Panc1 (cell line): ENCODE measurements around the gene LRIT3. TPM values are rescaled to one million over a fixed set of nuclear protein-coding genes. Genes with fewer than 3 reads are reported as not detected.

ENCODE experiments used
- ATAC-seq: fragments of 200-7000 bp; cut with Tn5 transposase; 2 replicates; pipeline ENCODE4 v1.9.1; 2020; ENCODE audit warnings: mild to moderate bottlenecking, moderate library complexity
- BruUV-seq: library from RNA; stranded (reverse); fragments of 400-500 nt; replicated peaks from 2 replicates; lab custom pipeline; 2021; lab: Mats Ljungman, UMichigan
- CTCF ChIA-PET: fragments of 300-600 bp; sonication (Branson Sonifier 250); formaldehyde crosslinking; loops from one replicate; lab custom pipeline; 2022; ENCODE audit warnings: antibody characterized with exemption; lab: Charles Lee
- POLR2A ChIA-PET: fragments of 300-600 bp; sonication (Branson Sonifier 250); formaldehyde crosslinking; loops from one replicate; lab custom pipeline; 2022; ENCODE audit warnings: antibody characterized with exemption; lab: Charles Lee
- DNase-seq: peaks from one replicate; pipeline ENCODE4 v3.0.0-alpha.2; 2010; ENCODE audit warnings: low read depth, low spot score
- H3K27ac ChIP-seq: 2 replicates; pipeline ENCODE4 v1.5.1; 2011; ENCODE audit warnings: mild to moderate bottlenecking, low read length, inconsistent platforms
- H3K27me3 ChIP-seq: fragments of 200-500 bp; sonication (Bioruptor generic); 2 replicates; pipeline ENCODE4 v1.6.0; 2014; ENCODE audit warnings: low read length, inconsistent platforms; ENCODE audit not compliant: control insufficient read depth, insufficient read depth
- H3K36me3 ChIP-seq: fragments of 200-500 bp; sonication (Bioruptor generic); 2 replicates; pipeline ENCODE4 v1.5.1; 2014; ENCODE audit warnings: inconsistent platforms, mild to moderate bottlenecking, low read length, moderate library complexity; ENCODE audit not compliant: control insufficient read depth, insufficient read depth
- H3K4me1 ChIP-seq: 2 replicates; pipeline ENCODE4 v1.5.1; 2011; ENCODE audit warnings: inconsistent platforms, mild to moderate bottlenecking, low read length, moderate library complexity; ENCODE audit not compliant: control insufficient read depth, insufficient read depth
- H3K4me3 ChIP-seq, 2 experiments: 2 replicates each; pipeline ENCODE4 v1.5.1; 2011 to 2012; ENCODE audit warnings: low read depth in 2 of 2, low read length in 2 of 2, mild to moderate bottlenecking in 2 of 2, inconsistent platforms in 1 of 2, moderate library complexity in 1 of 2
- H3K9me3 ChIP-seq: fragments of 200-500 bp; sonication (Bioruptor generic); 2 replicates; pipeline ENCODE4 v1.5.1; 2014; ENCODE audit warnings: low read depth, mild to moderate bottlenecking, inconsistent platforms, low read length, moderate library complexity; ENCODE audit not compliant: control insufficient read depth, insufficient read depth
- POLR2AphosphoS5 ChIP-seq: IDR thresholded peaks from 2 replicates; pipeline ENCODE4 v1.6.1; 2012; ENCODE audit warnings: mild to moderate bottlenecking, low read depth, low read length, moderate library complexity
- SIN3A ChIP-seq: IDR thresholded peaks from 2 replicates; pipeline ENCODE4 v1.6.1; 2012; ENCODE audit warnings: low read depth, mild to moderate bottlenecking, low read length, moderate library complexity, borderline replicate concordance; ENCODE audit not compliant: insufficient read depth
- TCF7L2 ChIP-seq: IDR thresholded peaks from 2 replicates; pipeline ENCODE4 v1.6.1; 2011; ENCODE audit warnings: mild to moderate bottlenecking, low read depth, low read length, inconsistent platforms
- in situ Hi-C: cut with HindIII; loops from 2 replicates; pipeline ENCODE4 v1.10.0; 2016; ENCODE audit warnings: low sequenced_read_pairs, low pct_unique_long_range_greater_than_20kb
- intact Hi-C: fragments of 100-400 bp; cut with micrococcal nuclease; formaldehyde crosslinking; loops from one replicate; pipeline ENCODE4 v1.10.0; 2022; ENCODE audit not compliant: unreplicated experiment
- total RNA-seq: library from RNA; stranded (reverse); gene quantifications from one replicate; pipeline ENCODE4 v1.2.1, GENCODE V29; 2021; ENCODE audit not compliant: unreplicated experiment
- TF ChIP-seq, protein P1 (sequence below), 2 experiments: IDR thresholded peaks; 2 replicates each; pipeline ENCODE4 v1.6.1; 2011 to 2012; ENCODE audit warnings: low read depth in 2 of 2, control low read depth in 1 of 2, low read length in 1 of 2, mild to moderate bottlenecking in 1 of 2, moderate library complexity in 1 of 2; ENCODE audit not compliant: insufficient read depth in 1 of 2
- TF ChIP-seq, protein P2 (sequence below): fragments of 450-650 bp; IDR thresholded peaks from 2 replicates; pipeline ENCODE4 v1.5.1; 2017; ENCODE audit warnings: mild to moderate bottlenecking

Gene LRIT3
- total RNA-seq, 1 experiment from 2014 or later = 0.05 TPM

DNA sequence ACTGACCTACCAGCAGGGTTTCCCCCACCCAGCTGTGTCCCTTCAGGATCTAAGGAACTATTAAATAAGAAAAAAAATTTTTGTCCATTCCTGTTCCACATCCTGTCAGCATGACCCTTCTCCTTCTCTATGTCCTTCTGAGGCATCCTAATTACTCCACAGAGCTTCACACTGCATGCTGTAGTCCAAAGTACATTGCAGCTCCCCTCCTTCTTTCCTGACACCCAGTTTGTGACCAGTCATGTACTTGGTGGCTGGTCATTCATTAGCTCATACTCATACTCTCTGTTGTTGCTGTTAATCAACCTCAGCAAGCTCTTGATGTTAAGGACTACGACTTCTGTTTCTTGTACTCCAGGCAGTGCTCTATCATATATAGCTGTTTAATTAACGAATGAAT is 62.3 kb downstream of the LRIT3 start:
- Histone ChIP-seq H3K27me3 (no peaks in the 10 kb centered on the region; the same call in 1 of the 2 replicates), H3K4me1 (no peaks in the 10 kb centered on the region), H3K36me3 (no peaks in the 10 kb centered on the region), H3K27ac (no peak overlapping the region), H3K4me3 (no peak overlapping the region), H3K9me3 (no peaks in the 10 kb centered on the region)
- DNase-seq (no peak), ATAC-seq (no peak)
- BruUV-seq = no TSS peak
- in situ Hi-C loops = no loop called here
- TF ChIP-seq POLR2AphosphoS5 (no peak), TCF7L2 (no peak), SIN3A (no peak)
- TF ChIP-seq, protein P1, sequence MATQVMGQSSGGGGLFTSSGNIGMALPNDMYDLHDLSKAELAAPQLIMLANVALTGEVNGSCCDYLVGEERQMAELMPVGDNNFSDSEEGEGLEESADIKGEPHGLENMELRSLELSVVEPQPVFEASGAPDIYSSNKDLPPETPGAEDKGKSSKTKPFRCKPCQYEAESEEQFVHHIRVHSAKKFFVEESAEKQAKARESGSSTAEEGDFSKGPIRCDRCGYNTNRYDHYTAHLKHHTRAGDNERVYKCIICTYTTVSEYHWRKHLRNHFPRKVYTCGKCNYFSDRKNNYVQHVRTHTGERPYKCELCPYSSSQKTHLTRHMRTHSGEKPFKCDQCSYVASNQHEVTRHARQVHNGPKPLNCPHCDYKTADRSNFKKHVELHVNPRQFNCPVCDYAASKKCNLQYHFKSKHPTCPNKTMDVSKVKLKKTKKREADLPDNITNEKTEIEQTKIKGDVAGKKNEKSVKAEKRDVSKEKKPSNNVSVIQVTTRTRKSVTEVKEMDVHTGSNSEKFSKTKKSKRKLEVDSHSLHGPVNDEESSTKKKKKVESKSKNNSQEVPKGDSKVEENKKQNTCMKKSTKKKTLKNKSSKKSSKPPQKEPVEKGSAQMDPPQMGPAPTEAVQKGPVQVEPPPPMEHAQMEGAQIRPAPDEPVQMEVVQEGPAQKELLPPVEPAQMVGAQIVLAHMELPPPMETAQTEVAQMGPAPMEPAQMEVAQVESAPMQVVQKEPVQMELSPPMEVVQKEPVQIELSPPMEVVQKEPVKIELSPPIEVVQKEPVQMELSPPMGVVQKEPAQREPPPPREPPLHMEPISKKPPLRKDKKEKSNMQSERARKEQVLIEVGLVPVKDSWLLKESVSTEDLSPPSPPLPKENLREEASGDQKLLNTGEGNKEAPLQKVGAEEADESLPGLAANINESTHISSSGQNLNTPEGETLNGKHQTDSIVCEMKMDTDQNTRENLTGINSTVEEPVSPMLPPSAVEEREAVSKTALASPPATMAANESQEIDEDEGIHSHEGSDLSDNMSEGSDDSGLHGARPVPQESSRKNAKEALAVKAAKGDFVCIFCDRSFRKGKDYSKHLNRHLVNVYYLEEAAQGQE (IDR thresholded peaks at IDR 0.05; ENCODE audit: insufficient read depth in 1 of 2, low read depth in 2 of 2, low read length in 1 of 2) = no peak
- TF ChIP-seq, protein P2, sequence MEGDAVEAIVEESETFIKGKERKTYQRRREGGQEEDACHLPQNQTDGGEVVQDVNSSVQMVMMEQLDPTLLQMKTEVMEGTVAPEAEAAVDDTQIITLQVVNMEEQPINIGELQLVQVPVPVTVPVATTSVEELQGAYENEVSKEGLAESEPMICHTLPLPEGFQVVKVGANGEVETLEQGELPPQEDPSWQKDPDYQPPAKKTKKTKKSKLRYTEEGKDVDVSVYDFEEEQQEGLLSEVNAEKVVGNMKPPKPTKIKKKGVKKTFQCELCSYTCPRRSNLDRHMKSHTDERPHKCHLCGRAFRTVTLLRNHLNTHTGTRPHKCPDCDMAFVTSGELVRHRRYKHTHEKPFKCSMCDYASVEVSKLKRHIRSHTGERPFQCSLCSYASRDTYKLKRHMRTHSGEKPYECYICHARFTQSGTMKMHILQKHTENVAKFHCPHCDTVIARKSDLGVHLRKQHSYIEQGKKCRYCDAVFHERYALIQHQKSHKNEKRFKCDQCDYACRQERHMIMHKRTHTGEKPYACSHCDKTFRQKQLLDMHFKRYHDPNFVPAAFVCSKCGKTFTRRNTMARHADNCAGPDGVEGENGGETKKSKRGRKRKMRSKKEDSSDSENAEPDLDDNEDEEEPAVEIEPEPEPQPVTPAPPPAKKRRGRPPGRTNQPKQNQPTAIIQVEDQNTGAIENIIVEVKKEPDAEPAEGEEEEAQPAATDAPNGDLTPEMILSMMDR = no peak
- intact Hi-C loops = no loop called here
- CTCF ChIA-PET = no interaction called here
- POLR2A ChIA-PET = no interaction called here

DNA sequence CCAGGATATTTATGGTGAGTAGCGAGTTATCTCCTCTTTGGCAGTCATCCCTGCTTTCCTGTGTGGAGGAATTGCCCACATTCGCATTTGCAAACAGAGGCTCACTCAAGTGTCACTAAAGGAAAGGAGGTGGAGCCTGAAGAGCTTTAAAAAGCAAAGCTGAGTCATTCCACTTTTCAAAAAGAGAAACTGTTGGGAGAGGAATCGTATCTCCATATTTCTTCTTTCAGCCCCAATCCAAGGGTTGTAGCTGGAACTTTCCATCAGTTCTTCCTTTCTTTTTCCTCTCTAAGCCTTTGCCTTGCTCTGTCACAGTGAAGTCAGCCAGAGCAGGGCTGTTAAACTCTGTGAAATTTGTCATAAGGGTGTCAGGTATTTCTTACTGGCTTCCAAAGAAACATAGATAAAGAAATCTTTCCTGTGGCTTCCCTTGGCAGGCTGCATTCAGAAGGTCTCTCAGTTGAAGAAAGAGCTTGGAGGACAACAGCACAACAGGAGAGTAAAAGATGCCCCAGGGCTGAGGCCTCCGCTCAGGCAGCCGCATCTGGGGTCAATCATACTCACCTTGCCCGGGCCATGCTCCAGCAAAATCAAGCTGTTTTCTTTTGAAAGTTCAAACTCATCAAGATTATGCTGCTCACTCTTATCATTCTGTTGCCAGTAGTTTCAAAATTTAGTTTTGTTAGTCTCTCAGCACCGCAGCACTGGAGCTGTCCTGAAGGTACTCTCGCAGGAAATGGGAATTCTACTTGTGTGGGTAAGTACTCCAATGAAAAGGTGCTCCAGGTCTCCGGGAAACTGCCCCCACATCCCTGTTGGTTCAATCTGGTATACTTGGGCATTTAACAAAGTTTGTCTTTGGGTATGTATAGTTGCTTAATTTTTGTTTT is 65.0 kb downstream of the LRIT3 start, which contains the start of gene EGF:
Gene EGF, plus strand, starts transcription at position 178 of the 890 bp plus-strand sequence. Its CDS starts 453 bp downstream, at position 631.
- ATAC-seq (no peak), DNase-seq (no peak)
- ChIA-PET CTCF (no interaction called here), POLR2A (interaction anchor here (0.6 kb wide), 1 partner anchor 222 kb away, joined by 3 read pairs; no protein-coding TSS in a partner anchor)
- H3K4me1 ChIP-seq = no peaks in the 10 kb centered on the region
- H3K4me3 ChIP-seq = no peak within 1 kb of the TSS
- intact Hi-C loops (no loop called here), in situ Hi-C loops (no loop called here)
- TF ChIP-seq TCF7L2 (no peak), SIN3A (no peak), POLR2AphosphoS5 (no peak)
- TF ChIP-seq, protein P1 (IDR thresholded peaks at IDR 0.05; ENCODE audit: insufficient read depth in 1 of 2, low read depth in 2 of 2, low read length in 1 of 2) = no peak
- TF ChIP-seq, protein P2 = no peak
- no TSS peak for BruUV-seq
- no peaks in the 10 kb centered on the region for H3K9me3 ChIP-seq
- H3K27me3 ChIP-seq = no peaks in the 10 kb centered on the region; the same call in 1 of the 2 replicates
- H3K36me3 ChIP-seq = no peaks in the 10 kb centered on the region
- no peak within 1 kb of the TSS for H3K27ac ChIP-seq
